Stimulated activated CD8-positive, alpha-beta memory T cell treated with anti-CD3 and anti-CD28 coated beads, Interleukin-15, amount 100 ng/mL, for 24 hours (primary cell): ENCODE measurements around the gene C1orf146.
"Not testable (repeated sequence)": the region's sequence is repeated elsewhere in the genome, so short reads cannot be mapped to it uniquely, and the experiment has no call there.

Experiments
- DNase-seq: peaks from one replicate; pipeline ENCODE4 v3.0.0-alpha.2; 2020; ENCODE audit warnings: low read depth

C1orf146 gene

GRCh38 chr1:92274939-92275338, 57.2 kb downstream of the C1orf146 start:
- no peak for DNase-seq

DNA sequence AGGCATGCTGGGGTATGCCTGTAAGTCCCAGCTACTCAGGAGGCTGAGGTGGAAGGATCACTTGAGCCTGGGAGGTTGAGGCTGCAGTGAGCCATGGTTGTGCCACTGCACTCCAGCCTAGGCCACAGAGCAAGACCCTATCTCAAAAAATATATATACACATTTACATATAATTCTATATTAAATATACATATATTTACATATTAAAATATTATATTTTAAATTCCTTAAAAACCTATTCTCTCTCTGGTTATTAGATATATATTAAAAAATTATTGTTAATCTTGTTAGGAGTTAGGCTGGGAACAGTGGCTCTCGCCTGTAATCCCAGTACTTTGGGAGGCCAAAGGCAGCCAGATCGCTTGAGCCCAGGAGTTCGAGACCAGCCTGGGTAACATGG, 58.4 kb downstream of the C1orf146 start:
- DNase-seq: no peak

- DNase-seq: no peak
Measured at GRCh38 chr1:92277105-92277723, 59.5 kb downstream of the C1orf146 start.

DNA sequence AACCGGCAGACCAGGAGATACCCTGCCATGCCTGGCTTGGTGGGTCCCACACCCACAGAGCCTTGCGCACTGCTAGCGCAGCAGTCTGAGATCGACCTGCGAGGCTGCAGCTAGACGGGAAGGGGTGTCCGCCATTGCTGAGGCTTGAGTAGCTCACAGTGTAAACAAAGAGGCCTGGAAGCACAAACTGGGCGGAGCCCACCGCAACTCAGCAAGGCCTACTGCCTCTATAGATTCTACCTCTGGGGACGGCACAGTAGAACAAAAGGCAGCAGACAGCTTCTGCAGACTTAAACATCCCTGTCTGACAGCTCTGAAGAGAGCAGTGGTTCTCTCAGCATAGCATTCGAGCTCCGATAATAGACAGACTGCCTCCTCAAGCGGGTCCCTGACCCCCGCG, 62.1 kb downstream of the C1orf146 start:
- not testable (repeated sequence) for DNase-seq

DNA sequence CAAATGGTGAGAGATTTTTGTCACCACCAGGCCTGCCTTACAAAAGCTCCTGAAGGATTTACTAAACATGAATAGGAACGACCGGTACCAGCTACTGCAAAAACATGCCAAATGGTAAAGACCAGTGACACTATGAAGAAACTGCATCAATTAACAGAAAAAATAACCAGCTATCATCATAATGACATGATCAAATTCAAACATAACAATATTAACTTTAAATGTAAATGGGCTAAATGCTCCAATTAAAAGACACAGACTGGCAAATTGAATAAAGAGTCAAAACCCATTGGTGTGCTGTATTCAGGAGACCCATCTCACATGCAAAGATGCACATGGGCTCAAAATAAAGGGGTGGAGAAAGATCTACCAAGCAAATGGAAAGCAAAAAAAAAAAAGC, 63.7 kb downstream of the C1orf146 start:
- not testable (repeated sequence) for DNase-seq

GRCh38 chr1:92291372-92291999, 73.8 kb downstream of the C1orf146 start:
- no peak for DNase-seq
